Spleen (tissue), 7 donors: ENCODE results near the gene ILDR1.

Experiments used
- CTCF ChIP-seq, 11 experiments: fragments of 200-600 bp in 7 of 11; fragments of 450-650 bp in 4 of 11; sonication (generic) in 4 of 11; IDR thresholded peaks in 8 of 11; conservative IDR thresholded peaks in 3 of 11; 1 replicate in 7 of 11; 2 replicates in 4 of 11; pipeline versions ENCODE4 v1.4.0 to v1.8.0; 2016 to 2021; ENCODE audit warnings: antibody characterized with exemption in 11 of 11, inconsistent platforms in 4 of 11, mild to moderate bottlenecking in 1 of 11
- POLR2A ChIP-seq, 3 donors: fragments of 450-650 bp; IDR thresholded peaks; one replicate each; pipeline ENCODE4 v1.5.1; 2017; ENCODE audit warnings: antibody characterized with exemption in 3 of 3, mild to moderate bottlenecking in 1 of 3
- POLR2AphosphoS5 ChIP-seq, 3 donors: sonication (generic); formaldehyde crosslinking; IDR thresholded peaks; one replicate each; pipeline ENCODE4 v1.5.1; 2017; ENCODE audit warnings: antibody characterized with exemption in 3 of 3
- donor health status: DM: no; HTN: no; CAD: no; lungs with moderate emphysema.
- donor health status: DM: no; HTN: no; CAD: no.
- donor health status: DM: no; HTN: no; CAD: no.

GRCh38 chr3:121979246-121979645 lies 42.8 kb downstream of the ILDR1 start:
- TF ChIP-seq CTCF (IDR thresholded peaks at IDR 0.05 in 8 of 11, conservative IDR thresholded peaks at IDR 0.05 in 3 of 11) (no peak), POLR2AphosphoS5 (IDR thresholded peaks at IDR 0.05) (no peak), POLR2A (IDR thresholded peaks at IDR 0.05) (no peak)
